K562 (cell line): ENCODE results near the gene LIPE. TPM values are rescaled to one million over a fixed set of nuclear protein-coding genes. Genes with fewer than 3 reads are reported as not detected.
A peak's percentile ranks its signal among the peaks of the same experiment; 100 is the strongest.

Experiments
- ATF7 ChIP-seq: fragments of 450-650 bp; IDR thresholded peaks from 2 replicates; pipeline ENCODE4 v1.7.1; 2014; ENCODE audit warnings: mild to moderate bottlenecking, moderate library complexity
- L3MBTL2 ChIP-seq: fragments of 450-650 bp; IDR thresholded peaks from 2 replicates; pipeline ENCODE4 v1.6.1; 2016; ENCODE audit warnings: mild to moderate bottlenecking, moderate library complexity
- MAX ChIP-seq: sonication (generic); formaldehyde crosslinking; IDR thresholded peaks from 2 replicates; pipeline ENCODE4 v1.9.0; 2022; ENCODE audit warnings: mild to moderate bottlenecking, missing genetic modification reagents
- PHF8 ChIP-seq: fragments of 200-600 bp; sonication (generic); IDR thresholded peaks from 2 replicates; pipeline ENCODE4 v1.6.1; 2012; ENCODE audit warnings: mixed run types, mild to moderate bottlenecking, inconsistent platforms, low read length, moderate library complexity, borderline replicate concordance
- RBFOX2 ChIP-seq: fragments of 200-400 bp; formaldehyde crosslinking; IDR thresholded peaks from 2 replicates; pipeline ENCODE4 v1.6.1; 2017; ENCODE audit warnings: low read depth, mild to moderate bottlenecking, low read length, moderate library complexity
- SNRNP70 ChIP-seq: fragments of 200-400 bp; formaldehyde crosslinking; optimal IDR thresholded peaks from 2 replicates; pipeline ENCODE3; 2017; ENCODE audit warnings: low read depth, low read length
- TOE1 ChIP-seq, 2 experiments: fragments of 450-650 bp in 1 of 2; sonication (generic) in 1 of 2; formaldehyde crosslinking in 1 of 2; IDR thresholded peaks; 2 replicates each; pipeline versions ENCODE4 v1.7.1 to v1.8.0; 2016 to 2022; ENCODE audit warnings: borderline replicate concordance in 2 of 2, mild to moderate bottlenecking in 2 of 2, antibody characterized with exemption in 1 of 2, inconsistent platforms in 1 of 2, low read depth in 1 of 2, missing genetic modification reagents in 1 of 2, moderate library complexity in 1 of 2
- ZNF436 ChIP-seq: fragments of 250-450, 450-650 bp; sonication (Bioruptor Pico); formaldehyde crosslinking; IDR thresholded peaks from 2 replicates; pipeline ENCODE4 v1.7.0; 2020; ENCODE audit warnings: mild to moderate bottlenecking
- ZNF655 ChIP-seq: fragments of 250-450 bp; sonication (Bioruptor Pico); IDR thresholded peaks from 2 replicates; pipeline ENCODE4 v1.5.0; 2021
- ZNF785 ChIP-seq: fragments of 250-450 bp; sonication (Bioruptor Pico); IDR thresholded peaks from 2 replicates; pipeline ENCODE4 v1.4.0; 2020; ENCODE audit warnings: mild to moderate bottlenecking
- polyA plus RNA-seq, 8 experiments: library from polyadenylated mRNA; depleted of rRNA in 4 of 8; stranded (reverse) in 5 of 8; unstranded in 3 of 8; fragments of >200 nt; fragmentation: Nextera tagmentation in 2 of 8; fragmentation: Illumina TruSeq in 1 of 8; extraction: Ambion mirVana in 2 of 8; extraction: Trizol in 1 of 8; gene quantifications; 2 replicates each; pipeline versions ENCODE4 v1.2.1 to v1.2.3, GENCODE V29; 2011 to 2014; ENCODE audit warnings: inconsistent platforms in 1 of 8, missing spikeins in 1 of 8
- total RNA-seq, 7 experiments: library from RNA; depleted of rRNA in 6 of 7; stranded (reverse); fragments of >200 nt in 6 of 7; fragmentation: Illumina TruSeq in 2 of 7; extraction: Trizol in 2 of 7; gene quantifications; 2 replicates each; pipeline versions ENCODE4 v1.2.1 to v1.2.3, GENCODE V29; 2011 to 2021; ENCODE audit warnings: low replicate concordance in 1 of 7
- TF ChIP-seq, protein P1 (sequence below), 2 experiments: fragments of 450-650 bp in 1 of 2; sonication (generic) in 1 of 2; formaldehyde crosslinking in 1 of 2; IDR thresholded peaks; 2 replicates each; pipeline versions ENCODE4 v1.7.1 to v1.9.0; 2016 to 2022; ENCODE audit warnings: inconsistent platforms in 1 of 2, mild to moderate bottlenecking in 1 of 2, missing genetic modification reagents in 1 of 2
- TF ChIP-seq, protein P2 (sequence below): sonication (generic); formaldehyde crosslinking; IDR thresholded peaks from 2 replicates; pipeline ENCODE4 v1.8.0; 2022; ENCODE audit warnings: missing genetic modification reagents, mild to moderate bottlenecking, moderate library complexity, borderline replicate concordance

The LIPE gene
- total and polyA plus RNA-seq, 9 of the 15 experiments (the other 6 are each of a cell fraction or from before 2014, with no cell fraction given): 0.22 TPM; not detected in 8

- TF ChIP-seq, protein P1, sequence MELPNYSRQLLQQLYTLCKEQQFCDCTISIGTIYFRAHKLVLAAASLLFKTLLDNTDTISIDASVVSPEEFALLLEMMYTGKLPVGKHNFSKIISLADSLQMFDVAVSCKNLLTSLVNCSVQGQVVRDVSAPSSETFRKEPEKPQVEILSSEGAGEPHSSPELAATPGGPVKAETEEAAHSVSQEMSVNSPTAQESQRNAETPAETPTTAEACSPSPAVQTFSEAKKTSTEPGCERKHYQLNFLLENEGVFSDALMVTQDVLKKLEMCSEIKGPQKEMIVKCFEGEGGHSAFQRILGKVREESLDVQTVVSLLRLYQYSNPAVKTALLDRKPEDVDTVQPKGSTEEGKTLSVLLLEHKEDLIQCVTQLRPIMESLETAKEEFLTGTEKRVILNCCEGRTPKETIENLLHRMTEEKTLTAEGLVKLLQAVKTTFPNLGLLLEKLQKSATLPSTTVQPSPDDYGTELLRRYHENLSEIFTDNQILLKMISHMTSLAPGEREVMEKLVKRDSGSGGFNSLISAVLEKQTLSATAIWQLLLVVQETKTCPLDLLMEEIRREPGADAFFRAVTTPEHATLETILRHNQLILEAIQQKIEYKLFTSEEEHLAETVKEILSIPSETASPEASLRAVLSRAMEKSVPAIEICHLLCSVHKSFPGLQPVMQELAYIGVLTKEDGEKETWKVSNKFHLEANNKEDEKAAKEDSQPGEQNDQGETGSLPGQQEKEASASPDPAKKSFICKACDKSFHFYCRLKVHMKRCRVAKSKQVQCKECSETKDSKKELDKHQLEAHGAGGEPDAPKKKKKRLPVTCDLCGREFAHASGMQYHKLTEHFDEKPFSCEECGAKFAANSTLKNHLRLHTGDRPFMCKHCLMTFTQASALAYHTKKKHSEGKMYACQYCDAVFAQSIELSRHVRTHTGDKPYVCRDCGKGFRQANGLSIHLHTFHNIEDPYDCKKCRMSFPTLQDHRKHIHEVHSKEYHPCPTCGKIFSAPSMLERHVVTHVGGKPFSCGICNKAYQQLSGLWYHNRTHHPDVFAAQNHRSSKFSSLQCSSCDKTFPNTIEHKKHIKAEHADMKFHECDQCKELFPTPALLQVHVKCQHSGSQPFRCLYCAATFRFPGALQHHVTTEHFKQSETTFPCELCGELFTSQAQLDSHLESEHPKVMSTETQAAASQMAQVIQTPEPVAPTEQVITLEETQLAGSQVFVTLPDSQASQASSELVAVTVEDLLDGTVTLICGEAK (IDR thresholded peaks at IDR 0.05): 0 out of 2 replicates have a peak, but pooled peaks have one; percentile 31
- TF ChIP-seq, protein P1 (CRISPR knock-in tag; IDR thresholded peaks at IDR 0.05): no peak
- peak; percentile 70; the same call in 1 of the 2 replicates for TF ChIP-seq TOE1 (IDR thresholded peaks at IDR 0.05; ENCODE audit: borderline replicate concordance)
- no peak for TF ChIP-seq TOE1 (CRISPR knock-in tag; IDR thresholded peaks at IDR 0.05; ENCODE audit: borderline replicate concordance, low read depth)
- no peak for TF ChIP-seq ZNF436
- peak; percentile 22; the same call in 1 of the 2 replicates for TF ChIP-seq PHF8
- TF ChIP-seq ATF7: 0 out of 2 replicates have a peak, but pooled peaks have one; percentile 62
- TF ChIP-seq SNRNP70: no peak
- no peak for TF ChIP-seq ZNF655 (CRISPR knock-in tag)
- peak; percentile 70 for TF ChIP-seq L3MBTL2
- peak; percentile 66 for TF ChIP-seq RBFOX2
- TF ChIP-seq, protein P2, sequence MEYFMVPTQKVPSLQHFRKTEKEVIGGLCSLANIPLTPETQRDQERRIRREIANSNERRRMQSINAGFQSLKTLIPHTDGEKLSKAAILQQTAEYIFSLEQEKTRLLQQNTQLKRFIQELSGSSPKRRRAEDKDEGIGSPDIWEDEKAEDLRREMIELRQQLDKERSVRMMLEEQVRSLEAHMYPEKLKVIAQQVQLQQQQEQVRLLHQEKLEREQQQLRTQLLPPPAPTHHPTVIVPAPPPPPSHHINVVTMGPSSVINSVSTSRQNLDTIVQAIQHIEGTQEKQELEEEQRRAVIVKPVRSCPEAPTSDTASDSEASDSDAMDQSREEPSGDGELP (CRISPR knock-in tag): 0 out of 2 replicates have a peak, but pooled peaks have one; percentile 16
- peak; percentile 42; the same call in 1 of the 2 replicates for TF ChIP-seq MAX
- no peak for TF ChIP-seq ZNF785 (CRISPR knock-in tag)
Measured at GRCh38 chr19:42386974-42387707, 40.0 kb downstream of the LIPE start (continued).
